ENCODE results near the gene HEMGN.

Gene HEMGN

DNA sequence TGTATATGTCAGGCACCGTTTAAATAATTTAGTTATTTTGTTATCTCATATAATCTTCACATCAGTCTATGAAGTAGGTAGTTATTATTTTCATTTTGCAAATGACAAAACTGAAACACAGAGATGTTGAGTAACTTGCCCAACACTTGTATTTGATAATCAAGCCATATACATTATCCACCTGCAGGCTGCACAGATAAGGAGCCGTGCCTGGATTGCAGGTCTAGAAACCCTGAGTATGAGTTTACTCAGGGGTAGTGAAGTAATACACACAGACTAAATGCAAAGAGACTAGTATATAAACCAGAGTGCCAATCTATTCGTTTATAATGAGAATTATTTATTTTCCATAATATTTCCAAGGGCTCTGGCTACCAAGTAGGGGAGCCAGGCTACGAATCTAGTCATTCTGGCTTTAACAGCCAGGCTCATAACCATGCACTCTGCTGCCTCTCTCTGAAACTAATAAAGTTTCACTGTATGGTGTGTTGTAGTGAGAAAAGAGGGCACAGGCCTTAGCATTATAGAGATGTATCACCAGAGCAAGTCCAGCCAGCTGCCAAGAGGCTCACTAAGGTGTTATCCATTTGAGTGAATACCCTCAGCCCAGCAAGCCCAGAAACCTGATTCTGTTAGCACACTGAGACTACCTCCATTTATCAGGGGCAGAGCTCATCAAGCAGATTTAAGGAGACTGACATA is 4.5 kb downstream of the HEMGN start:
- FAIRE-seq (no peak), DNase-seq (ENCODE audit: insufficient read length, low spot score) (no peak)

DNA sequence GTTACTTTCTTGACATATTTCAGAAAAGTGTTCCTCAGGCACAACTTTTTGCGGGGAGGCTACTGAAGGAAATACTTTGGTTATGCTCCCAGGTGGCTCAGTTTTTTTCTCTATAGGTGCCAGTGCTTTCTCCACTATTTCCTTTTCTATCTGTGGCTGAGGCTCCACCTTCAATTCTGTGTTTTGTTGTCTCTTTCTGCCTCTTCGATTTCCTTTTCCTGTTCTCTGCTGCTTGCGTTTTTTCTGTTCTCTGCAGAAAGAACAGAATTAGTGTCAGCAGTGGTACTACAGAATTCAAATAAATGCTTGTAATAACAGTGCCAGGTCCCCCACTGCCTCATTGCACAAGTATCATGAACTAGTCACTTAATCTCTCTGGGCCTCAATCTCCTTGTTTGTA is 7.0 kb downstream of the HEMGN start:
- DNase-seq (ENCODE audit: insufficient read length, low spot score) (no peak), FAIRE-seq (no peak)

DNA sequence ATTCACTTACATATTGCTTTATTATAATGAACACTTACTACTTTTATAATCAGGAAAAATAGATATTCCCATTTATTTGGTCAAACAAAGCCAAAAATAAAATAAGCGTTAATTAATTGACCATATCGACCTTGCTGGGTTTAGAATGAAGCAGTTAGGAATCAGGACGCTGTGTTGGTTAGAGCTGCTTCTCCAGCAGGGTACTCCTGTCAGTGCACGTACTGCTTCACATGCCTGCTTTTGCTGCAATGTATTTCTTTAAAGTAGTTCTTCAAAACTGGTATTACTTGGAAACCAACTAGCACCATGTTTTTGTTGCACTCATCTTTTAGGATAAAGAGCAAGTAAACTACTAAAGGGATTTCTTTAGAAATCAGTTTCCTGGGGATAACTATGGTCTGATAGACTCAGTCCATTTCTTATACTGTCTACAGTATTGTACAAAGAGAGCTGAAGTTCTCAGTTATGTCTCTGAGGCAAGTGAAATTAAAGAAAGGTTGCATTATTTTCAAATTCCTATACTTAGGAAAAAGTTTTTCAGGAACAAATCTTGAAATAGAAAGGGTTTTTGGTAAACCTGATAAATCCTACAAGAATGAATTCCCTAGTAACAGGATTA is 8.9 kb downstream of the HEMGN start:
- DNase-seq (ENCODE audit: insufficient read length, low spot score) (no peak), FAIRE-seq (no peak)

- FAIRE-seq, result no peak
Observed at GRCh38 chr9:97925497-97926334, 12.3 kb downstream of the HEMGN start.

GRCh38 chr9:97924386-97924785 is 13.6 kb downstream of the HEMGN start:
- DNase-seq (ENCODE audit: insufficient read length, low spot score) (no peak), FAIRE-seq (no peak)

More at GRCh38 chr9:97925497-97926334, 12.3 kb downstream of the HEMGN start:
- DNase-seq (ENCODE audit: insufficient read length, low spot score), result no peak

DNA sequence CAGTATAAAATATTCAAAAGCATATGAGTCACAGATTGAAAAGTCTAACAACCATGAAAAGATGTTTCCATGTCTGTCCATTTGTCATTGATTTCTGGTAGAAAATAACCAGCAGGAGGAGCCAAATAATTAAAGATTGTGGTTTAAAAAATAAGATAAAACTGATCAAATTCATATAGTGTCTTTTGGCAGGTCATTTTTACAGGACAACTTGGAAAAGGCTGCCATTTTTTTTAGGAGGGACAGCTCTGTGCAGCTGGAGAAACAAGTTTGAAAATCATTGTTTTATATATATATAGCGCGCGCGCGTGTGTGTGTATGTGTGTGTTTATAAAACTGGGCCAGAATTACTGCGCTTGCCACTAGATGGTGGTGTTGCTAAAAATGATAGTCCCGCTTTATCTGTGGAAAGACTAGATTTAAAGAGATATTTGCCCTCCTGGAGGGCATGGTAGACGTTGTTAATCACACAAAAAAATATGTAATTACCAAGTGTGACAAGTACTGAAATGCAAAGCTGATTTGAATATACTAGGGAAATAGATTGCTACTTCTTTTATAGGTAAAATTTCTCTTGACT is 14.4 kb downstream of the HEMGN start:
- FAIRE-seq (peak; percentile 79), DNase-seq (ENCODE audit: insufficient read length, low spot score) (peak; percentile 23)

DNA sequence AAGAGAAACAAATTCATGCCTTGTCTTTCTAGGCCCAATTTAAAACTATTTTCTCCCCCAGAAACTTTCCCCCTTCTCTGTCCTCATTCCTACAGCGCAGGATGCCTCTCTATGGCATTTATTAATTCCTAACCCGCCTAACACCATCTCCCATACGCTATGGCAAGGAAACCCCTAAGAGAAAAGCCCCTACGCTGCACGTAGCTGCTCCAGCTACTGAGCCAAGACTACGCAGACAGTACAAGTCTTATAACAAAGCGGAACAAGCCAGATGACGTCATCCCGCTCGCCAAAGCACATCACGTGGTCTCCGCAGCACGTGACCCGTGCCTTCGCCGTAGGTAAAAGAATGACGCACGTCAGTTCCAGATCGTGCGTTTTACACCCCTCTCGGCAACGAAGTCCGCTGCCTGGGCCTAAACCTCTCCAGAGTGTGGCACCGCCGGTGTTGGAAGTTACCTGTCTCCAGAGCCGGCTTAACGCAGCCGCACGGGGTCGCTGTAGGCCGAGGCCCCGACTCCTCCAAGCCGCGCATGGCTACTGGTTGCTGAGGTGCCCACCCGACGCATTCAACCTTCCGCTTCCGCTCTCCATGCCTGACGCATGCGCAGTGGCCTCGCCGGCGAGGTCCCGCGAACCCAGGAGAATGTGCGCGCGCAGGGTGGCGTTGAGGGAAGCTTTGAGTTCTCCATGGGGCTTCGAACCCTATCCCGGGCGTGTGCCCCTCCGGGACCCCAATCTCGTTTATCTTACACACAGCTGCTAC is 15.8 kb downstream of the HEMGN start, which contains the start of gene TRMO:
Gene TRMO (minus strand): TSS at position 542 of the 766 bp plus-strand sequence. CDS start 7 bp downstream, at position 535.
- DNase-seq (ENCODE audit: insufficient read length, low spot score) (peak; percentile 72), FAIRE-seq (peak; percentile 94)

GRCh38 chr9:97919217-97919813 is 18.7 kb downstream of the HEMGN start:
- DNase-seq (ENCODE audit: insufficient read length, low spot score) (no peak), FAIRE-seq (no peak)

GRCh38 chr9:97918611-97919010 is 19.4 kb downstream of the HEMGN start:
- DNase-seq (ENCODE audit: insufficient read length, low spot score) (no peak), FAIRE-seq (no peak)

DNA sequence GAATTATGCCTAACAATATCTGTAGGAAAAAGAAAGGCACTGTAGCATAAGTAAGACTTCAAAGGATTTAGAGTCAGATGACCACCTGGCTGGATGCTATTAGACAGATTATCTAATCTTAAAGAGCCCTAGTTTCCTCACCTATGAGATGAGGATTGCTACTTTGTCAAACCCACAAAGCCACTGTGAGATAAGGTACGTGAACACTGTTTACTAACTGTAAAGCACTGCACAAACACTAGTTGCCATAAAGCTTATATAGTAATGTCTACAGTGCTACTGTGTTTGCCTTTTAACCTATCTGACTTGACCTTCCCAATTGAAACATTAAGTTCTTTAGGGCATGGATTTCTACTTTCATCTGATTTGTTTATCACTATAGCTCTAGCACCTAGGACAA is 26.0 kb downstream of the HEMGN start:
- FAIRE-seq (no peak), DNase-seq (ENCODE audit: insufficient read length, low spot score) (no peak)

DNA sequence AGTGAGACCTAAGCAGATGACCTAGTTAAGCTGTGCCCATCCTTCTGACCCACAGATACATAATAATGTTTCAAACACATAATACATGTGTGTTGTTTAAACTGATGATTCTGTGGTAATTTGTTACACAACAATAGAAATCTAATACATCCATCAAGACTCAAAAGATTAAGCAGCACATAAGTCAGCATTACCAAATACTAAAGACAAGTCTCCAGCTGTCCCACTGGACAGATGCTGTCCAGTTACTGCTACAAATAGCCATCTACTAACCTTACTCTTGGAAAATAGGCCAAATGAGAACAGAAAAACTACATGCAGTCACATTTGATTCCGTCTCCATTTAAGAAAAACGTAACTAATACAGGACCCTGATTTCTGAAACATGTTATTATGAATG is 26.4 kb downstream of the HEMGN start:
- FAIRE-seq, result no peak
- DNase-seq (ENCODE audit: insufficient read length, low spot score), result no peak

DNA sequence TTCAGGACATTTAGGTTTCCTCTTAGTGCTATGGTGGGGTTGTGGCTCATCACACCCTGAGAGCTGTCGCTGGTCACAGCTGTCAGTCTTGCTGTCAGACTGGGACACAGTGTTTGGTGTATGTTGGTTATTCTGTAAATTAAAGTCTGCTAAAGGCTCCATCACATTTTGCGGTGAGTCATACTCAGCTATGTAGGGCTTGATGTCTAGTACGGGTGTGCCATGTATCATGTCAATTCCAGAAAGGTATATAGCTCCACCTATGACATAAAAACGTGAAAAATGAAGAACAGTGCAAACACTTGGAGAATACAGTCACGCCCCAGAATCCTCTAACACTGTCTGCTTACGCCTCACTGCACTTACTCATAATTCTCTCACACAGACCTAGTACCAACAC is 27.6 kb downstream of the HEMGN start:
- FAIRE-seq (no peak), DNase-seq (ENCODE audit: insufficient read length, low spot score) (no peak)

DNA sequence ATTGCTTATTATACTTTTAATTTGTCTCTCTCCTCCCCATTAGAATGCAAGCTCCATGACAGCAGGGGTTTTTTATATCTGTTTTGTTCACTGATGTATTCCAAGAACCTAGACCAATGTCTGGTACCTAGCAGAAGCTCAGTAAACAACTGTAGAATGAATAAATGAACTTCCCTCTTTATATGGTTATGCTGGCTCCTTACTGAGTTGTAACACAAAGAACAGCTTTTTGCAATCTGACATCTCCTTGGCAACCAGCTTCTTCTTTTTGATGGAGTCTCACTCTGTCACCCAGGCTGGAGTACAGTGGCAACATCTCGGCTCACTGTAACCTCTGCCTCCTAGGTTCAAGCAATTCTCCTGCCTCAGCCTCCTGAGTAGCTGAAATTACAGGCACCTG is 29.3 kb downstream of the HEMGN start:
- FAIRE-seq (no peak), DNase-seq (ENCODE audit: insufficient read length, low spot score) (no peak)

DNA sequence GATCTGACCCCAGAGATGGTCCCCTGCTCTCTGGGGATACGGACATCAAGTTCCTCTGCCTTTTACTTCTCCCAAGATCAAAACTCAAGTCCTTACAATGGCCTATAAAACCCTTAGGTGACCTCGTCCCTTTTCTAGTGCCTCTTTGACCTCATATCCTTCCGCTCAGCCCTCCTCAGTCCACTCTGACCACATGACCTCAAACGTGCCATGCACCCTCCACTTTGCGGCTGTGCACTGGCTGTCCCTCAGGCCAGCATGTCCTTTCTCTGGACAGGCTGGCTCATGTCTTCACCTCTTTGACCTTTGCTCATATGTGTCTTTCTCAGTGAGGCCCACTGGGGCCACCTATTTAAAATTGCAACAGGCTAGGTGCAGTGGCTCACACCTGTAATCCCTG is 30.3 kb downstream of the HEMGN start:
- DNase-seq (ENCODE audit: insufficient read length, low spot score), result no peak
- no peak for FAIRE-seq

- DNase-seq (ENCODE audit: insufficient read length, low spot score), result no peak
- no peak for FAIRE-seq
Observed at GRCh38 chr9:97907046-97907445, 30.9 kb downstream of the HEMGN start.

- no peak for FAIRE-seq
- no peak for DNase-seq (ENCODE audit: insufficient read length, low spot score)
Observed at GRCh38 chr9:97906236-97906831, 31.6 kb downstream of the HEMGN start.

DNA sequence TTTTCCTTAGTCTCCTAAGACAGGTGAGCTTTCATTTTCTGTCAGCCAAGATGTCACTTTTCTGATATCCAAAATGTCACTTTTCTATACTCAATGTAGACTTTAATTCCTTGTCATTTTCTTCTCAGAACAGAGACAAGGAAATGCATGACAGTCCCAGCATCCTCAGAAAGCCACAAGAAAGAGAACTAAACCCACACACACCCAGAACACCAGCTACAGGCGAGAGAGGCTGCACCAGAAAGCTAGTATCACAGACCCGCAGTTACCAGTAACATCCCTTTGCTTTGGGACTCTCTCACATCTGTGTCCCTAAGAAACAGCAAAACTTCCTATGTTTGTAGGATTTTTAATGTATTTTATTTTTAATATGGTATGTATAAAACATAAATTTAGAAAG is 32.7 kb downstream of the HEMGN start:
- DNase-seq (ENCODE audit: insufficient read length, low spot score), result no peak
- no peak for FAIRE-seq

DNA sequence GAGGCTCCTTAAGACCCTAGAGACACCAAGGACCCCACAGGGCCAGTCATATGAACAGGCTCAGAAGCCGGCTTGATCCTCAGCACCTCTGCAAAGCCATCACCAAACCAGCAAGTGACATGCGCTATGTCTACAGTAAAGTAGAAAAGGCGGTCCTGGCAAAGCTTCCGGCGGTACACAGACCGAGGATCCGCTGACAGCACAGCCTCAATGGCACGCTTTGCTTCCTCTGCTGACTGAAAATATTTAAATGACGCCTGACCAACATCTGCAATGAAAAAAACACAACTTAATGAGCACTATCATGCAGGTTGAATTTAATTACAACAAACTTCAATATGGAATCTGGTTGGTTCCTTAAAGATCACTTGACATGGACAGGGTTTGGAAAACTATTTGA is 33.2 kb downstream of the HEMGN start:
- FAIRE-seq, result no peak
- DNase-seq (ENCODE audit: insufficient read length, low spot score), result no peak

GRCh38 chr9:97903177-97903576 is 34.8 kb downstream of the HEMGN start:
- no peak for FAIRE-seq
- DNase-seq (ENCODE audit: insufficient read length, low spot score), result no peak

All from GM19239 (cell line).